ENCODE results near the gene SPAG16.

DNA sequence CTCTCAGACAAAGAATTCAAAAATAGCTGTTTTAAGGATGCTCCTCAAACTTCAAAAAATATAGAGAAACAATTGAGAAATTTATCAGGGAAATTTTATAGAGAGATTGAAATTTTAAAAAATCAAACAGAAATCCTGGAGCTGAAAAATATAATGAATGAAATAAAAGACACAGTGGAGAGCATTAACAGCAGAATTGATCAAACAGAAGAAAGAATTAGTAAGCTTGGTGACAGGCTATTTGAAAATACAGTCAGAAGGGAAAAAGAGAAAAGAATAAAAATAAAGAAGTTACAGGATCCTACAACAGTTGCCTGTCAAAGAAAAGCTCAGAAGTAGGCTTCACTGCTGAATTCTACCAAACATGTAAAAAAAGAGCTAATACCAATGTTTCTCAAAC is 832.8 kb downstream of the SPAG16 start:
- TF ChIP-seq, protein P1, sequence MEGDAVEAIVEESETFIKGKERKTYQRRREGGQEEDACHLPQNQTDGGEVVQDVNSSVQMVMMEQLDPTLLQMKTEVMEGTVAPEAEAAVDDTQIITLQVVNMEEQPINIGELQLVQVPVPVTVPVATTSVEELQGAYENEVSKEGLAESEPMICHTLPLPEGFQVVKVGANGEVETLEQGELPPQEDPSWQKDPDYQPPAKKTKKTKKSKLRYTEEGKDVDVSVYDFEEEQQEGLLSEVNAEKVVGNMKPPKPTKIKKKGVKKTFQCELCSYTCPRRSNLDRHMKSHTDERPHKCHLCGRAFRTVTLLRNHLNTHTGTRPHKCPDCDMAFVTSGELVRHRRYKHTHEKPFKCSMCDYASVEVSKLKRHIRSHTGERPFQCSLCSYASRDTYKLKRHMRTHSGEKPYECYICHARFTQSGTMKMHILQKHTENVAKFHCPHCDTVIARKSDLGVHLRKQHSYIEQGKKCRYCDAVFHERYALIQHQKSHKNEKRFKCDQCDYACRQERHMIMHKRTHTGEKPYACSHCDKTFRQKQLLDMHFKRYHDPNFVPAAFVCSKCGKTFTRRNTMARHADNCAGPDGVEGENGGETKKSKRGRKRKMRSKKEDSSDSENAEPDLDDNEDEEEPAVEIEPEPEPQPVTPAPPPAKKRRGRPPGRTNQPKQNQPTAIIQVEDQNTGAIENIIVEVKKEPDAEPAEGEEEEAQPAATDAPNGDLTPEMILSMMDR (conservative IDR thresholded peaks at IDR 0.05): no peak
- no peak for TF ChIP-seq EZH2 (IDR thresholded peaks at IDR 0.05; ENCODE audit: low read depth)

Measured in PC-9 (cell line).